H1 (cell line): ENCODE measurements around the gene C1GALT1C1. TPM values are rescaled to one million over a fixed set of nuclear protein-coding genes. Genes with fewer than 3 reads are reported as not detected.

Source experiments
- CTCF ChIA-PET: fragments of 300-600 bp; sonication (Branson Sonifier 250); formaldehyde crosslinking; loops from one replicate; lab custom pipeline; 2021; ENCODE audit not compliant: partially characterized antibody; lab: Charles Lee
- POLR2A ChIA-PET: fragments of 300-600 bp; sonication (Branson Sonifier 250); formaldehyde crosslinking; loops from one replicate; lab custom pipeline; 2021; ENCODE audit warnings: inconsistent platforms; ENCODE audit not compliant: partially characterized antibody; lab: Charles Lee
- DNase-seq, 2 experiments: peaks; one replicate each; pipeline versions ENCODE4 v3.0.0 to v3.0.0-alpha.2; 2010 to 2022; ENCODE audit warnings: low spot score in 2 of 2, low read depth in 1 of 2, mixed read lengths in 1 of 2
- FAIRE-seq: peaks from 2 replicates; lab custom pipeline; 2011; peaks lifted over from hg19 to GRCh38; lab: Jason Lieb, UNC
- H2AFZ ChIP-seq: 2 replicates; pipeline ENCODE4 v1.8.1; 2012; ENCODE audit warnings: low read length, inconsistent platforms
- H2AK5ac ChIP-seq: 2 replicates; pipeline ENCODE4 v1.6.1; 2013; ENCODE audit warnings: low read depth, low read length
- H2BK120ac ChIP-seq: replicated peaks from 2 replicates; pipeline ENCODE3; 2013; ENCODE audit warnings: low read depth, low read length, inconsistent platforms
- H2BK12ac ChIP-seq: 2 replicates; pipeline ENCODE4 v1.6.1; 2013; ENCODE audit warnings: low read depth, low read length
- H2BK15ac ChIP-seq: 2 replicates; pipeline ENCODE4 v1.6.1; 2013; ENCODE audit warnings: low read length
- H2BK20ac ChIP-seq: 2 replicates; pipeline ENCODE4 v1.6.1; 2013; ENCODE audit warnings: low read length
- H2BK5ac ChIP-seq: 2 replicates; pipeline ENCODE4 v1.6.1; 2013; ENCODE audit warnings: low read depth, low read length
- H3K14ac ChIP-seq: 2 replicates; pipeline ENCODE4 v1.6.1; 2013; ENCODE audit warnings: inconsistent platforms; ENCODE audit not compliant: insufficient read length
- H3K18ac ChIP-seq: 2 replicates; pipeline ENCODE4 v1.6.1; 2013; ENCODE audit warnings: low read length; ENCODE audit errors: extremely low read depth
- H3K23ac ChIP-seq: 2 replicates; pipeline ENCODE4 v1.6.1; 2013; ENCODE audit warnings: inconsistent platforms; ENCODE audit not compliant: insufficient read length
- H3K23me2 ChIP-seq: 2 replicates; pipeline ENCODE4 v1.6.1; 2013; ENCODE audit warnings: low read depth, low read length
- H3K27ac ChIP-seq: 2 replicates; pipeline ENCODE4 v1.6.1; 2011; ENCODE audit warnings: low read depth, low read length, inconsistent platforms
- H3K27me3 ChIP-seq, 4 experiments: replicated peaks in 1 of 4; 1 replicate in 1 of 4; 2 replicates in 3 of 4; pipeline versions ENCODE4 v1.6.1 to v1.8.1; 2011 to 2013; ENCODE audit warnings: low read length in 3 of 4, mild to moderate bottlenecking in 3 of 4, inconsistent platforms in 2 of 4, mixed read lengths in 2 of 4, moderate library complexity in 1 of 4; ENCODE audit not compliant: control insufficient read depth in 3 of 4, insufficient read depth in 3 of 4; ENCODE audit errors: extremely low read depth in 1 of 4
- H3K36me3 ChIP-seq, 4 experiments: 2 replicates each; pipeline versions ENCODE4 v1.6.1 to v1.8.1; 2011 to 2013; ENCODE audit warnings: mild to moderate bottlenecking in 4 of 4, low read length in 3 of 4, moderate library complexity in 2 of 4, control low read depth in 1 of 4, inconsistent platforms in 1 of 4; ENCODE audit not compliant: insufficient read depth in 4 of 4, control insufficient read depth in 2 of 4
- H3K4ac ChIP-seq: replicated peaks from 2 replicates; pipeline ENCODE3; 2013; ENCODE audit warnings: low read length, low read depth, mixed read lengths, inconsistent platforms; ENCODE audit not compliant: insufficient read length
- H3K4me1 ChIP-seq, 4 experiments: replicated peaks in 1 of 4; 1 replicate in 1 of 4; 2 replicates in 3 of 4; pipeline versions ENCODE4 v1.6.1 to v1.8.1; 2011 to 2013; ENCODE audit warnings: low read length in 3 of 4, inconsistent platforms in 2 of 4, mixed read lengths in 1 of 4; ENCODE audit not compliant: insufficient read depth in 4 of 4, control insufficient read depth in 3 of 4
- H3K4me2 ChIP-seq, 2 experiments: 2 replicates each; pipeline versions ENCODE4 v1.6.1 to v1.8.1; 2011 to 2013; ENCODE audit warnings: low read depth in 2 of 2, low read length in 2 of 2, control low read depth in 1 of 2, inconsistent platforms in 1 of 2, mild to moderate bottlenecking in 1 of 2; ENCODE audit not compliant: insufficient read depth in 1 of 2
- H3K4me3 ChIP-seq, 4 experiments: fragments of 200-600, 300-600 bp in 1 of 4; sonication (generic), shearing (Covaris generic), sonication (Bioruptor Twin) in 1 of 4; 2 replicates each; pipeline versions ENCODE4 v1.5.1 to v1.8.1; 2011 to 2016; ENCODE audit warnings: low read length in 4 of 4, low read depth in 3 of 4, control low read depth in 2 of 4, inconsistent platforms in 2 of 4, mild to moderate bottlenecking in 2 of 4, mixed read lengths in 1 of 4, moderate library complexity in 1 of 4; ENCODE audit not compliant: insufficient read depth in 2 of 4; ENCODE audit errors: extremely low read depth in 1 of 4
- H3K56ac ChIP-seq: replicated peaks from 2 replicates; pipeline ENCODE3; 2013; ENCODE audit warnings: low read depth, mild to moderate bottlenecking, mixed read lengths, low read length, inconsistent platforms; ENCODE audit not compliant: insufficient read length
- H3K79me1 ChIP-seq: 2 replicates; pipeline ENCODE4 v1.6.1; 2013; ENCODE audit warnings: low read depth, low read length, control low read depth
- H3K79me2 ChIP-seq, 2 experiments: 2 replicates each; pipeline versions ENCODE4 v1.6.1 to v1.8.1; 2012 to 2013; ENCODE audit warnings: low read length in 2 of 2, mild to moderate bottlenecking in 2 of 2, inconsistent platforms in 1 of 2; ENCODE audit not compliant: insufficient read depth in 2 of 2, control insufficient read depth in 1 of 2
- H3K9ac ChIP-seq, 4 experiments: replicated peaks in 1 of 4; 1 replicate in 1 of 4; 2 replicates in 3 of 4; pipeline versions ENCODE4 v1.6.1 to v1.8.1; 2011 to 2013; ENCODE audit warnings: low read depth in 3 of 4, low read length in 3 of 4, control low read depth in 2 of 4, mild to moderate bottlenecking in 2 of 4, moderate library complexity in 2 of 4, inconsistent platforms in 1 of 4; ENCODE audit errors: extremely low read depth in 1 of 4
- H3K9me3 ChIP-seq, 2 experiments: 2 replicates each; pipeline versions ENCODE4 v1.6.1 to v1.8.1; 2012 to 2013; ENCODE audit warnings: mild to moderate bottlenecking in 2 of 2, moderate library complexity in 2 of 2, control low read depth in 1 of 2, inconsistent platforms in 1 of 2, low read depth in 1 of 2, low read length in 1 of 2, mixed read lengths in 1 of 2; ENCODE audit not compliant: insufficient read depth in 2 of 2
- H4K20me1 ChIP-seq, 2 experiments: replicated peaks in 1 of 2; 2 replicates each; pipeline versions ENCODE3 to v1.8.1; 2011 to 2013; ENCODE audit warnings: inconsistent platforms in 2 of 2, low read length in 2 of 2, mild to moderate bottlenecking in 1 of 2; ENCODE audit not compliant: insufficient read depth in 2 of 2, control insufficient read depth in 1 of 2
- H4K5ac ChIP-seq: 2 replicates; pipeline ENCODE4 v1.6.1; 2013; ENCODE audit warnings: low read length, low read depth, mixed read lengths, inconsistent platforms; ENCODE audit not compliant: insufficient read length
- H4K8ac ChIP-seq: 2 replicates; pipeline ENCODE4 v1.8.0; 2013; ENCODE audit warnings: mild to moderate bottlenecking, moderate library complexity, low read length, inconsistent platforms; ENCODE audit not compliant: insufficient read depth; ENCODE audit errors: extremely low read depth
- H4K91ac ChIP-seq: replicated peaks from 2 replicates; pipeline ENCODE3; 2013; ENCODE audit warnings: low read length, mixed read lengths, inconsistent platforms; ENCODE audit not compliant: insufficient read length
- CEBPB ChIP-seq: IDR thresholded peaks from 2 replicates; pipeline ENCODE4 v1.6.1; 2012; ENCODE audit warnings: low read depth, low read length
- E2F6 ChIP-seq: IDR thresholded peaks from 2 replicates; pipeline ENCODE4 v1.6.1; 2012; ENCODE audit warnings: inconsistent platforms
- EZH2 ChIP-seq: fragments of 200-600 bp; sonication (generic); IDR thresholded peaks from 2 replicates; pipeline ENCODE4 v1.7.1; 2012; ENCODE audit warnings: low read depth, mild to moderate bottlenecking, moderate library complexity, low read length, inconsistent platforms; ENCODE audit not compliant: severe bottlenecking
- FOSL1 ChIP-seq: IDR thresholded peaks from 2 replicates; pipeline ENCODE4 v1.6.1; 2011; ENCODE audit warnings: mild to moderate bottlenecking, low read depth, low read length, moderate library complexity; ENCODE audit not compliant: insufficient read depth
- KDM4A ChIP-seq: IDR thresholded peaks from one replicate; pipeline ENCODE4 v1.7.1; 2012; ENCODE audit warnings: low read depth, mild to moderate bottlenecking, moderate library complexity, low read length, inconsistent platforms; ENCODE audit not compliant: severe bottlenecking
- KDM5A ChIP-seq: fragments of 200-600 bp; IDR thresholded peaks from 2 replicates; pipeline ENCODE4 v1.7.1; 2012; ENCODE audit warnings: mild to moderate bottlenecking, low read length, inconsistent platforms, mixed read lengths
- MAFK ChIP-seq: IDR thresholded peaks from 2 replicates; pipeline ENCODE4 v1.6.1; 2012; ENCODE audit warnings: low read depth, mild to moderate bottlenecking, improper control_type of control experiment, low read length
- NRF1 ChIP-seq: IDR thresholded peaks from 2 replicates; pipeline ENCODE4 v1.6.1; 2011; ENCODE audit warnings: mild to moderate bottlenecking, low read depth, low read length, improper control_type of control experiment
- POLR2AphosphoS5 ChIP-seq: IDR thresholded peaks from 2 replicates; pipeline ENCODE4 v1.6.1; 2011; ENCODE audit warnings: low read depth, low read length
- RBBP5 ChIP-seq: IDR thresholded peaks from 2 replicates; pipeline ENCODE4 v1.7.1; 2012; ENCODE audit warnings: low read depth, mild to moderate bottlenecking, inconsistent platforms, low read length, moderate library complexity, borderline replicate concordance
- RXRA ChIP-seq: IDR thresholded peaks from 2 replicates; pipeline ENCODE4 v1.6.1; 2011; ENCODE audit warnings: low read depth, mild to moderate bottlenecking, low read length, moderate library complexity; ENCODE audit not compliant: insufficient read depth
- SP2 ChIP-seq: IDR thresholded peaks from 2 replicates; pipeline ENCODE4 v1.6.1; 2012; ENCODE audit warnings: mild to moderate bottlenecking, low read length, inconsistent platforms
- TAF1 ChIP-seq: IDR thresholded peaks from 2 replicates; pipeline ENCODE4 v1.6.1; 2011; ENCODE audit warnings: mild to moderate bottlenecking, low read depth, low read length
- USF2 ChIP-seq: IDR thresholded peaks from 2 replicates; pipeline ENCODE4 v1.6.1; 2011; ENCODE audit warnings: low read length, improper control_type of control experiment
- WGBS, 2 experiments: shearing (Covaris generic) in 1 of 2; methylation state at CpG; one replicate each; pipeline versions ENCODE4 v1.1.6 to v1.1.7; 2013 to 2015; ENCODE audit warnings: low lambda C conversion rate in 2 of 2, mixed read lengths in 2 of 2, inconsistent platforms in 1 of 2, low coverage in 1 of 2, missing lambda C conversion rate in 1 of 2; ENCODE audit not compliant: insufficient replicate concordance in 2 of 2, insufficient coverage in 1 of 2, insufficient read length in 1 of 2; ENCODE audit errors: extremely low coverage in 1 of 2, missing lambda C conversion rate in 1 of 2; 5-methylcytosine and 5-hydroxymethylcytosine counted together
- polyA plus RNA-seq, 7 experiments: library from polyadenylated mRNA; depleted of rRNA in 3 of 7; stranded (reverse) in 5 of 7; unstranded in 2 of 7; fragments of >200 nt in 5 of 7; fragments of 200-250 nt in 2 of 7; gene quantifications; 1 replicate in 5 of 7; 2 replicates in 1 of 7; 4 replicates in 1 of 7; pipeline versions ENCODE4 v1.2.1 to v1.2.3, GENCODE V29; 2011 to 2013; ENCODE audit warnings: missing spikeins in 2 of 7, mixed read lengths in 2 of 7
- total RNA-seq: library from RNA; stranded (reverse); fragmentation: NEBNext Ultra II Directional; extraction: Animal tissue kit (Norgen Biotek cat#: 25700); gene quantifications from 2 replicates; pipeline ENCODE4 v1.2.1, GENCODE V29; 2021

The C1GALT1C1 gene
- total and polyA plus RNA-seq, 2 of the 8 experiments (the other 6 are each of a cell fraction or from before 2014, with no cell fraction given): 12.5 to 13.9 TPM

- no peaks in the 10 kb centered on the region for H3K79me2 ChIP-seq
- H2BK5ac ChIP-seq: no peak overlapping the region
- H3K27ac ChIP-seq: no peak overlapping the region
- H3K14ac ChIP-seq: no peak overlapping the region
- no peak overlapping the region for H4K91ac ChIP-seq
- H3K4me1 ChIP-seq: no peaks in the 10 kb centered on the region
- H3K36me3 ChIP-seq: no peaks in the 10 kb centered on the region
- no peak overlapping the region for H2AFZ ChIP-seq
- 92% methylated on average over 2 of the region's 2 CpGs; no CpG with 5 or more reads in 1 of the 2 experiments for WGBS, 2 experiments
- no peak overlapping the region for H4K5ac ChIP-seq
- H3K4me2 ChIP-seq: no peak overlapping the region
- no peak overlapping the region for H2BK15ac ChIP-seq
- no peak overlapping the region for H3K56ac ChIP-seq
- H2BK12ac ChIP-seq: no peak overlapping the region
- no peak overlapping the region for H2BK120ac ChIP-seq
- H3K4ac ChIP-seq: no peak overlapping the region
- POLR2A ChIA-PET: no interaction called here
- no peak overlapping the region for H3K18ac ChIP-seq
- H3K79me1 ChIP-seq: no peaks in the 10 kb centered on the region
- CTCF ChIA-PET: interaction anchor here (1.1 kb wide), 1 partner anchor 78 kb away, joined by 4 read pairs; no protein-coding TSS in a partner anchor
- H3K9ac ChIP-seq: no peak overlapping the region
- H4K8ac ChIP-seq: no peak overlapping the region
- DNase-seq (no peak), FAIRE-seq (no peak)
- H2BK20ac ChIP-seq: no peak overlapping the region
- H3K9me3 ChIP-seq: no peaks in the 10 kb centered on the region
- no peaks in the 10 kb centered on the region for H3K27me3 ChIP-seq
- no peak overlapping the region for H2AK5ac ChIP-seq
- no peak overlapping the region for H3K23ac ChIP-seq
- no peaks in the 10 kb centered on the region for H3K23me2 ChIP-seq
- H4K20me1 ChIP-seq: no peaks in the 10 kb centered on the region
- no peak overlapping the region for H3K4me3 ChIP-seq
- TF ChIP-seq TAF1 (no peak), USF2 (no peak), KDM5A (no peak), NRF1 (no peak), MAFK (no peak), CEBPB (no peak), FOSL1 (no peak), RBBP5 (no peak), POLR2AphosphoS5 (no peak), KDM4A (no peak), SP2 (no peak), EZH2 (no peak), RXRA (no peak), E2F6 (no peak)
Observed at GRCh38 chrX:120585702-120586101, 44.2 kb downstream of the C1GALT1C1 start.
